Activated effector memory CD4-positive, alpha-beta T cell treated with Interleukin-2 at 50 U/mL for 16 hours (primary cell): ENCODE measurements around the gene HOMEZ.
A peak's percentile ranks its signal among the peaks of the same experiment; 100 is the strongest.

ENCODE experiments used
- DNase-seq: peaks from one replicate; pipeline ENCODE4 v3.0.0-alpha.2; 2020

The HOMEZ gene

GRCh38 chr14:23307687-23308644, 22.0 kb upstream of the HOMEZ start:
- no peak for DNase-seq

DNA sequence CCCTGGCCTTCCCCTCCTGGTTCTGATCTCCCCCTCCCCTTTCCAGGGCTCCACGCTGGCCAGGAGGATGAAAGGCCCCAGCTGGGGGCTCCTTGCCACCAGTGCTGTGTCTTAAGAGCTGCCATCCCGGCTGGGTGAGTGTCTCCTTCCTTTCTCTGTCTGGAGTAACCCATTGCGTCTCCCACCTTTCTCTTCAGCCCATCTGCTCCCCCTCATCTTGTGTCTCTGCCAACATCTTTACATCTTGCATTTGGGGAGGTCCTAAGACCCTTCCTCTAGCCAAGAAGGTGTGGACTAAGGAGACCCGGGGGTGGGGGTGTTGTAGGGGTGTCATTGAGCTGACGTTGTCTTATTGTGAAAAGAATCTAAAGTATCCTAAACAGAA, 21.2 kb upstream of the HOMEZ start:
- DNase-seq = no peak

DNA sequence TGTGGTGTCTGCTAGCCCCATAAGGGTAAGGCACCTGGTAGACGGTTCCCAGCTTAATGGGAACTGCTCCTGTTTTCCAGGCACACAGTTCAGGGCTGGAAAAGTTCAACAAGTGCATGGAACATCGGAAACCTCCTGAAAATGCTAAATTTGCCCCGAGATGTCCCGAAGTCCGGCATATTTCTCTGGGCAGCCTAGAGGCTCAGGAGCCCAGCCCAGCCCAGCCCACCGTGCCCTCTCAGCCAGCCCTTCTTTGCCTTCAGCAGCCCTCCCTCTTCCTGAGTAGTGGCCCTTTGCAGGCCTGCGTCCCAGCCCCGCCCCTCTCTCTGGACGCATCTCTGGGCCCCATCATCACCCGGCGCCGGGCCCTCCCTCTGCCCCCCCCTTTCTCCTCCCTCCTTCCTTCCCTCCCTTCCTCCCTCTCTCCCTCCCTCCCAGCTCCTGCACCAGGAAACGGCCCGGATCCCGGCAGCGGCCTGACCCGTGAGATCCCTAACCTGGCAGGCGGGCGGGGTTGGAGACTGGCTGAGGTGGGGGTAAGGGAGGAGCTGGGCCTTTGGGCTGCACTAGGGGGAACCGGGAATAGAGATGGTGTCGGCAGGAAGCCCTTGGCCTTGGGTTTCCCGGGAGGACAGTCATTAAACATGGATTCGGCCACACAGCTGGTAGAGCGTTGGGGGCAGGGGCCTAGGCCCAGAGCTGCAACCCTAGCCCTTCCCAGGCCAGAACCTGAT, 20.6 kb upstream of the HOMEZ start, which contains the start of gene BCL2L2:
TSS of gene BCL2L2 (plus strand) at position 422 of the 734 bp plus-strand sequence. CDS start 935 bp downstream, outside the sequence.
- no peak for DNase-seq

GRCh38 chr14:23302290-23303225, 16.6 kb upstream of the HOMEZ start, which contains the start of gene PPP1R3E:
PPP1R3E (minus strand) TSS chr14:23302859; CDS start chr14:23302576, 283 bp downstream.
- DNase-seq = peak; percentile 85

DNA sequence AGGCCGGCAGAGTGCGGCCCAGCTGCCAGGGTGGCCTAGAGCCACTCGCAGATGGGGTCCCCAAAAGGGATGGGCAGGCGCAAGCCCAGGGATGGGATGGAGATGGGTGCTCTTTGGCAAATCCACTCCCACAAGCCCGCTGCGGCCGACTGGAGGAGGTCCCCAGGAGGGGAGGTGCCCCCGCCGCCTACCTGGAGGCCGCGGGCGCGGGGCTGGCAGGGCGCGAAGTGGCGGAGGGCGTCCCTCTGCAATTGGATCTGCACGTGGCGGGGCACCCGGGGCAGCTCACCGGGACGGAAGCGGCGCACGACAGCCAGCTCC, 16.0 kb upstream of the HOMEZ start:
- DNase-seq = no peak

DNA sequence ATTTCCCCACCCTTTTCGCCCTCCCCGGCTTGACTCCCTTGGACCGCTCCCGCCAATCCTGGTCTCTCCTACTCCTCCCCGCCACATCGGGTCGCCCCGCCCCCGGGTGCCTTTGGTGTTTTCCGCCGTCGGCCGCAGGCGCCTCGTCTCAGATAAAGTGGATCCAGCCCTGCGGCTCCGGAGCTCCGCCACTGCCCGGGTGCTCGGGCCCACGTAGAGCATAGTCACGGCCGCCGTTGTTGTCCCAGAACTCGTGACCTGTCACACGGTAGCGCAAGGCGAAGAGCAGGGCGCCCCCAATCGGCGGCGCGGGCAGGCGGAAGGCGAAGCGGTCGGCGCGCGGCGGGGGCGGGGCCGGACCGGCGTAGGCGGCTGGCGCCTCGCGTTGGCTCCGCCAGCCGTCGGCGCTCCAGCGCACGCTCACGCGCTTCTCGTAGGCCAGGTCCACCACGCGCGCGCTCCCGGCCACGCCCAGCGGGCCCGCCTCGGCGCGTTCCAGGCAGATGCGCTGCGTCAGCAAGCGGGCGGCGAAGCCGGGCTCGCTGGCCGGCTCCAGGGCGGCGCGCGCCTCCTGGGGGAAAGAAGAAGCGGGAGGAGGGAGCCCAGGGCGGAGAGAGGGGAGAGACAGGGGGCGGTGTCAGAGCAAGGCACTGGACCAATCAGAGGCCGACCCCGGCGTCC, 15.5 kb upstream of the HOMEZ start:
- peak; percentile 97 for DNase-seq

DNA sequence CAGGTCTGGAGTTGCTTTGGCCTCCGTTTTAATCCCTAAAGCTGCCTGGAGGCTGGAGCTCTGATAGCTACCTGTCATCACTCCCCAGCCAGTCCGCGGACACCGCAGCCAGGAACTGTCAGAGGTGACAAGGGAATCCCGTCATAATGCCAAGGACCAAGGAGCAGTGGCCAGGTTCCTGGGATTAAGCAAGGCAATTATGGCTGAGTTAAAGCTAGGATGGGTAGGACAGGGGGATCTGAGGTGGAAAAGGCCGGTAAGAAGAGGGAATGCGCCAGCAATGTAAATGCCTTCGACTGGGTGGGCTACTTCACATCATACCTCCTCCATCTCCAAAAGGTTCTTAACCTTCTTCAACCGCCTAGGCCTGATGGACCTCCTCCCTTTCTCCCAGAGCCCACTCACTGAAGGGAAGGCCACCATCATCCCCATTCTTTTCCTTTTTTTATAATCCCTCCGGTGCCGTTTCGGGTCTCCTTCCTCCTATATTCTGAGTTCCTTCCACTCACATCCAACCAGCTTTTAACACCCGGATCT, 14.8 kb upstream of the HOMEZ start:
- no peak for DNase-seq

DNA sequence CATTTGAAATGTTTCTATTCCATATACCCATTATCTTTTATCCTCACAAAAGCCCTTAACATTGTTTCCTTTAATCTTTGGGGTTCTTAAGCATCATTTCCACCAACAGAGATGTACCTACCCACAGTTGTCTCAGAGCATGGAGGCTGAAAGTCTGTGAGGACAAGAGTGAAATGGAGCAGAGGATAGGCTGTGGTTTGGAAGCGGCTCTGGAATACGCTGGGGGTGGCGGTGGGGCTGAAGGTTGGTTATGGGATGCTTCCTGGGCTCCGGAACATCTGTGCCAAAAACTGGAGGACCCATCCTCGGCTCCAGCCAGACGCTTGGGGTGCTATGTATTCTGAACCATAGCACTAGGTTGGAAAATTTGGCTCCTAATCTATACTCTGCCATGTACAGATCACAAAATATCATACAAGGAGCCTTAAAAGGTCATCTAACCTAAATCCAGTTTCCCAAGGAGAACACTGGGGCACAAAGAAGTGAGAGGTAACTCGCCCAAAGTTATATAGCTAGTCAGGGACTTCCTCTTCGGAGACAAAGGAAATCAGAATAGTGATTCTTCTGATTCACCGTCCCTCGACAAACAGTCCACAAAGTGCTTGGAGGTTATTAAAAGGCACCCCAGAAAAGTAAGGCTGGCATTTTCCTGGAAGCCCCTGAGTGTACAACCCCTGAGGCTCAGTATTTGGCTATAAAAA, 14.2 kb upstream of the HOMEZ start:
- DNase-seq = no peak

DNA sequence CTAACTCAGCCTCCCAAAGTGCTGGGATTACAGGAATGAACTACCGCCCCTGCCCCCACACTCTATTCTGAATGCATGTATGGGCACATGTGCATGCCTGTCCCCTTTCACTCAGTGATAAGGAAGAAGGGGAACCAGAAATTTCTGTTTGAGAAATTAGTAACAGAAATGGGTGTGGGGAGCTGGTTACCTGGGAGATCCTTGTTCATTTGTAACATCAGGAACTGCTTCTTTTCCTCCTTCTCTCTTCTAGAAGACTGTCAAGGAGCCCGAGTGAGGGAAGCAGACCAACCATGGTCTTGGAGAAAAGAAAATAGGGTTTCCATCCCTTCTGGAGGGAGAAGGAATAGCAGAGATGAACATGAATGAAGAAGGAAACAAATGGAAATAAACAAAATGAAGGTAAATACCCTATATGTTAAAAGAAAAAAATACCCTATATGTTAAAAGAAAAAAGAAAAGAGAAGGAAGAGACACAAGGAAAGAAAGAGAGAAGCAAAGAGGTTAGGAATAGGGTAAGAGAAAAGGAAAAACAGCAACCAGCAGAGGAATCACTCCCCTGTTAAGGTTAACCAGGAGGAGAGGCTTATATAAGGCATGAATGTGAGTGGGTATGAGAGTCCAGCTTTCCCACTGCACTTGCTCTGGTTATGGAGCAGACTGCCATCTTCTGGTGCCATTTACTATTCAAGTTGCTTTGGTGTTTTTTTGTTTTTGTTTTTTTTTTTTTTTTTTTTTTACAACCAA, 13.5 kb upstream of the HOMEZ start:
- DNase-seq = no peak

- no peak for DNase-seq
These were observed 11.8 kb upstream of the HOMEZ start for GRCh38 chr14:23297611-23298277.

- no peak for DNase-seq
These were observed 11.2 kb upstream of the HOMEZ start for GRCh38 chr14:23297096-23297495.

- no peak for DNase-seq
These were observed 10.3 kb upstream of the HOMEZ start for GRCh38 chr14:23296012-23296777.

DNA sequence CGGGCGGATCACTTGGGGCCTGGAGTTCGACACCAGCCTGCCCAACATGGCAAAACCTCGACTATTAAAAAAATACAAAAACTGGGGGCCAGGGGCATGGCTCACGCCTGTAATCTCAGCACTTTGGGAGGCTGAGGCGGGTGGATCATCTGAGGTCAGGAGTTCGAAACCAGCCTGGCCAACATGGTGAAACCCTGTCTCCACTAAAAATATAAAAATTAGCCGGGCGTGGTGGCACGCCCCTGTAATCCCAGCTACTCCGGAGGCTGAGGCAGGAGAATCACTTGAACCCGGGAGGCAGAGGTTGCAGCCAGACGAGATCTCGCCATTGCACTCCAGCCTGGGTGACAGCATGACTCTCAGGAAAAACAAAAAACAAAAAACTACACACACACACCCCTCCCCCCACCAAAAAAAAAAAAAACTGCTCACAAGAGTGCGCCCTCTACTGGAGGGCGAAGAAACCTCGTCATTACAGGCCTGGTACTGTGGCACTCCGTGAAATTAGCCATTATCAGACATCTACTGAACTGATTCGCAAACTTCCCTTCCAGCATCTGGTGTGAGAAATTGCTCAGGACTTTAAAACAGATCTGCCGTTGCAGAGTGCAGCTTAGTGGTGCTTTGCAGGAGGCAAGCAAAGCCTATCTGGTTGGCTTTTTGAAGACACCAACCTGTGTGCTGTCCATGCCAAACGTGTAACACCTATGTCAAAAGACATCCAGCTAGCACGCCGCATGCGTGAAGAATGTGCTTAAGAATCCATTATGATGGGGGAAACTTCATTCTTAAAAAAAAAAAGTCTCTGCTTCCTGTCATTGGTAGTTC, 9.0 kb upstream of the HOMEZ start:
- peak; percentile 33 for DNase-seq

DNA sequence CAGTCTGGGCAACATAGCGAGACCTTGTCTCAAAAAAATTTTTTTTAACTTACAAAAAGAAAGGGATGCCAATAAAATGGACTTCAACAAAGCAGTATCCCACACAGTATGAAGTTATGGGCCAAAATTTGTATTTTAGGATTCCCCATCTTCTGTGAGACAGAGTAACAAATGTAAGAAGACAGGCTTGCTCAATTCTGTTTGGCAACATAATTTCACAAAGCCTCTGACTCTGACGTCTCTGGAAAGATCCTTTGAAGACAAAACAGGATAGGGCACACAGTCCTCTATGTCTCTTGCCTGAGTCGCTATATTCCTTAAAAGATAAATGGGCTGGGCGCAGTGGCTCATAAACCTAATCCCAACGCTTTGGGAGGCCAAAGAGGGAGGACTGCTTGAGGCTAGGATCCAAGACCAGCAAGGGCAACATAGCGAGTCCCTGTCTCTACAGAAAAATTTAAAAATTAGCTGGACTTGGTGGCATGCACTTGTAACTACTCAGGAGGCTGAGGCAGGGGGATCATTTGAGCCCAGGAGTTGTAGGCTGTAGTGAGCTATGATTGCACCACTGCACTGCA, 1.1 kb upstream of the HOMEZ start:
- DNase-seq = no peak

GRCh38 chr14:23285530-23286019, 357 bp downstream of the HOMEZ start:
- no peak for DNase-seq

DNA sequence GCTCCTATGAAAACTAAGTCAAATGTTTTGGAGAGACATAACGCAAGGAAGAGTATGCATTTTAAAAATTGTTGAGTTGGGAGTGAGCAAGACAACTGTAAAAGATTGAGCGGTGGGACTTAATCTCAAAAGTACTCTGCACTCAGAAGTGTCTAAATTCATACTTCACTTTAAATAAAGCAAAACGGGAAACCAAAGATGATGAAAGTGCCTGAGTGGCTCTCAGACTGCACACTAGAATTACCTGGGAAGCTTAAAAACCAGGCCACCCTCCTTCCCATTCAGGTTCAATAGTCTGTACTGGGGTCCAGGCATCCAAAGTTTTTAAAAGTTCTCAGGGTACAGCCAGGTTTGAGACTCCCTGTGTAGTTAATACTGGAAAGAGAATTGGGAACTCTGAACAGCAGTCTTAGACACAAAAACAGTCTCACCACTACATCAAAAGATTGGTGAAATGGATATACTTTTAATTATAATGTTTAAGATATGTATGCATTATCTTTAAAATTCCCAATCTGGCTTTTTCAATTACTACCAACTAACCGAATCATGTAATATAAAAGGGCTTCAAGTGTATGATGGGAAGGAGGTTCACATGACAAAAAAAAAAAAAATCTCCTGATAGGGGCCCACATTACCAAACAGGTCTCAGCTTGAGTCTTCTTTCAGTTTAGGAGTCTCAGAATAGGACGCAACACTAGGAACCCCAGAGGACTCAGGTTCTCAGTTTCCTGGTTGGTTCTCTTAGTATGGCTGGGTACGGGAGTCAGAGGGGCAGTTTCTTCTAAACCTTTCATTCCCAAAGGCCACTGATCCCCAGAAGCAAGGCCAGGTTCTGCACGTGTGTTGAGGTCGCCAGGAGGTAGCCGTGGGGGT, 1.0 kb downstream of the HOMEZ start:
- no peak for DNase-seq

DNA sequence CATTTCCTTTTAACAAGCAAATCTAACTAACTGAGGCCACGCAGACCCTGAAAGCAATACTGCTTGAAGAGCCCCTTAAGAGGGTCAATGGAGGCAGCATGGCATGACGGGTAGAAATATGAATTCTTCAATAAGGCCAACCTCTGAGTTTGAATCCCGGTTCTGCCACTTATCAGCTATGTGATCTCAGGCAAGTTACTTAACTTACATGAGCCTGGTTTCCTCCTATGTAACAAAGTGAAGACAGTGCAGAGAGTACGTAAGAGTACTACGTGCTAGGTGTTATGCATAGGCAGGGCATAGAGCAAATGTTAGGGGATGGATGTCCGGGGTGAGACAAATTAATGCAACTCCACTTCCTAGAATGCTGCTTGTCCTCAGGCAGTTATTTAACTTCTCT, 4.7 kb downstream of the HOMEZ start:
- DNase-seq = no peak
